ENCODE data around the gene DHX58. TPM values are rescaled to one million over a fixed set of nuclear protein-coding genes. Genes with fewer than 3 reads are reported as not detected.

DHX58 gene
- total and polyA plus RNA-seq, 2 donors (not counting 1 experiment from before 2014, with no cell fraction given): 39.7 to 57.6 TPM

DNA sequence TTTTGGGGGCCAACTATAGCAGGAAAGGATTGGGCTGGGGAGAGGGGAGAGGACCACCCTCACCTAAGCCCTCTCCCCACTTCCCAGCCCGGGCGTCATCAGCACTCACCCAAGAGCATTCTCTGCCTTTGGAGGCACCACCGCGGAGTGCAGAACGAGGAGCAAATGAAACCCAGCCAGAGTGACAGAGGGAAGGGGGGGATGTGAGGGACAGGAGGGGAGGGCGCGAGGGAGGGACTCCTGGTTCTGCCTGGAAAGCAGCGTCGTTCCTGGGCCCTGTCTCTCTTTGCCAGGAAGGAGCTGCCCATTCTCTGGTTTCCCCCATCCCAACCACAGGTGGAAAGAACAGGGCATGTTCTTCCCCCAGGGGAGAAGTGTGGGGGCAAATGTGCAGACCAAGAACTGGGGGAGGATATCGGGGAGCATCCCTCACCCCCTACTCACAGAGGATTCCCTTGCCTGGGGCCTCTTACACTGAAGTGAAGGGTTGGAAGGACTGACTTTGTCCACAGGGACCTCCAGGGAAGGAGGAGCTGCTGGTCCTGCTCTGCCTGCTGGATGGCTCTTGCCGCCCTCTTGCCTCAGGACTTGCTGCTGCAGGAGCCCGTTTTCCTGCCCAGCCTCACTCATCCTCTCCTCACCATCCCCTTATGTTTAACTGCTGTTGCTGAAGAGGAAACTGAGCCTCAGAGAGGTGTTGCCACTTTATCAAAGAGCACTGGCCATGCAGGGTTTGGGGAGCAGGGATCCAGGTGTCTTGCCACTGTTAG lies 58.6 kb downstream of the DHX58 start:
- DNase-seq: no peak
- Histone ChIP-seq H3K27me3 (replicated peaks in 1 of 4; ENCODE audit: control extremely low read depth in 1 of 4, control insufficient read depth in 3 of 4, insufficient read depth in 4 of 4, low read length in 3 of 4) (peaks cover 0 to 14% (median 3%) of the 10 kb centered on the region in 4 experiments), H3K27ac (ENCODE audit: low read length in 2 of 2) (no peak overlapping the region), H3K9ac (ENCODE audit: low read length) (no peak overlapping the region), H3K9me3 (ENCODE audit: control extremely low read depth in 1 of 3, control insufficient read depth in 2 of 3, insufficient read depth in 1 of 3, low read length in 2 of 3) (peaks cover 0 to 19% (median 0%) of the 10 kb centered on the region in 3 donors), H3K4me2 (replicated peaks; ENCODE audit: low read depth, low read length, poor library complexity, severe bottlenecking) (no peak overlapping the region), H3K79me2 (ENCODE audit: control insufficient read depth, insufficient read depth, low read length) (no peaks in the 10 kb centered on the region), H2AFZ (ENCODE audit: insufficient read depth, low read depth, low read length, poor library complexity, severe bottlenecking) (no peak overlapping the region), H3K36me3 (replicated peaks in 1 of 2; ENCODE audit: control extremely low read depth in 1 of 2, control insufficient read depth in 1 of 2, extremely low read depth in 1 of 2, insufficient read depth in 2 of 2, low read length in 1 of 2) (no peaks in the 10 kb centered on the region), H3K4me3 (ENCODE audit: control extremely low read depth in 1 of 5, extremely low read depth in 1 of 5, insufficient read depth in 1 of 5, low read depth in 2 of 5, low read length in 4 of 5) (no peak overlapping the region), H4K20me1 (ENCODE audit: control insufficient read depth, insufficient read depth, low read length, poor library complexity, severe bottlenecking) (no peaks in the 10 kb centered on the region), H3K4me1 (ENCODE audit: control insufficient read depth in 2 of 2, insufficient read depth in 2 of 2, low read length in 2 of 2) (peaks cover 7 to 12% of the 10 kb centered on the region in 2 donors)
- H3K9me3 Mint-ChIP-seq (ENCODE audit: insufficient read depth): no peaks in the 10 kb centered on the region
- POLR2A ChIA-PET: interaction anchor here (0.6 kb wide), 1 partner anchor 994 kb away, joined by 3 read pairs; no protein-coding TSS in a partner anchor
- WGBS (ENCODE audit: insufficient coverage): 80% methylated on average over 2 of the region's 12 CpGs
- peaks cover 40% of the 10 kb centered on the region for H3K27me3 Mint-ChIP-seq
- TF ChIP-seq EZH2 (IDR thresholded peaks at IDR 0.05; ENCODE audit: borderline replicate concordance, insufficient read depth, low read depth, low read length, poor library complexity, severe bottlenecking): no peak
- TF ChIP-seq, protein P1, sequence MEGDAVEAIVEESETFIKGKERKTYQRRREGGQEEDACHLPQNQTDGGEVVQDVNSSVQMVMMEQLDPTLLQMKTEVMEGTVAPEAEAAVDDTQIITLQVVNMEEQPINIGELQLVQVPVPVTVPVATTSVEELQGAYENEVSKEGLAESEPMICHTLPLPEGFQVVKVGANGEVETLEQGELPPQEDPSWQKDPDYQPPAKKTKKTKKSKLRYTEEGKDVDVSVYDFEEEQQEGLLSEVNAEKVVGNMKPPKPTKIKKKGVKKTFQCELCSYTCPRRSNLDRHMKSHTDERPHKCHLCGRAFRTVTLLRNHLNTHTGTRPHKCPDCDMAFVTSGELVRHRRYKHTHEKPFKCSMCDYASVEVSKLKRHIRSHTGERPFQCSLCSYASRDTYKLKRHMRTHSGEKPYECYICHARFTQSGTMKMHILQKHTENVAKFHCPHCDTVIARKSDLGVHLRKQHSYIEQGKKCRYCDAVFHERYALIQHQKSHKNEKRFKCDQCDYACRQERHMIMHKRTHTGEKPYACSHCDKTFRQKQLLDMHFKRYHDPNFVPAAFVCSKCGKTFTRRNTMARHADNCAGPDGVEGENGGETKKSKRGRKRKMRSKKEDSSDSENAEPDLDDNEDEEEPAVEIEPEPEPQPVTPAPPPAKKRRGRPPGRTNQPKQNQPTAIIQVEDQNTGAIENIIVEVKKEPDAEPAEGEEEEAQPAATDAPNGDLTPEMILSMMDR (IDR thresholded peaks at IDR 0.05): no peak
- no peak for ATAC-seq (ENCODE audit: low read depth)
- peaks cover 9% of the 10 kb centered on the region for H3K4me1 Mint-ChIP-seq
- CTCF ChIA-PET: interaction anchor here (0.8 kb wide), 1 partner anchor 14 kb away, joined by 3 read pairs; no protein-coding TSS in a partner anchor
- intact Hi-C loops (cut with micrococcal nuclease): no loop called here
- no peak overlapping the region for H3K27ac Mint-ChIP-seq
- no peak overlapping the region for H3K4me3 Mint-ChIP-seq

DNA sequence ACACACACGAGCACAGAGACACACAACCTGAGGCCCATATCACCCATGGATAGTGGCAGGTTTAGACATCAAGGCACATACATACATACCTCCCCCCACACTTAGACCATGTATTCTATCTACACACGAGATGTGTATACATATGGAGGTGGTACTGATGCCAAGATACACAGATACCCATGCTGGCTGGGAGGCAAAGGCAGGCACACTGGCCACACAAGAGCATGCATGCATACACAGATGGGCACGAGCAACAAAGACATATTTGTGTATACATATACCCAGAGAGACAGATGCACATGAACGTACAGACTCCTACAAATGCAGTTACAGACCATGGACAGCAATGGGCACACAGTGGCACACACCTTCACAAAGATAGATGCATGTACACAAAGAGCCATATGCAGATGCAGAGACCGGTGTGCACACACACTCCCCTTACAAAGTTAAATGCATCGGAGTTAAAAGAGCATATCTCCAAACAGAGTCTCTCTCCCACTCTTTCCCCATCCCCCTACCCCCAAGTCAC lies 60.1 kb downstream of the DHX58 start:
- intact Hi-C loops (cut with micrococcal nuclease): no loop called here

More for the DNA sequence above, 60.1 kb downstream of the DHX58 start:
- Histone ChIP-seq H3K4me3 (ENCODE audit: control extremely low read depth in 1 of 5, extremely low read depth in 1 of 5, insufficient read depth in 1 of 5, low read depth in 2 of 5, low read length in 4 of 5) (no peak overlapping the region), H3K4me2 (replicated peaks; ENCODE audit: low read depth, low read length, poor library complexity, severe bottlenecking) (no peak overlapping the region), H3K27me3 (replicated peaks in 1 of 4; ENCODE audit: control extremely low read depth in 1 of 4, control insufficient read depth in 3 of 4, insufficient read depth in 4 of 4, low read length in 3 of 4) (peaks cover 0 to 14% (median 3%) of the 10 kb centered on the region in 4 experiments), H3K9ac (ENCODE audit: low read length) (no peak overlapping the region), H3K36me3 (replicated peaks in 1 of 2; ENCODE audit: control extremely low read depth in 1 of 2, control insufficient read depth in 1 of 2, extremely low read depth in 1 of 2, insufficient read depth in 2 of 2, low read length in 1 of 2) (no peaks in the 10 kb centered on the region), H3K27ac (ENCODE audit: low read length in 2 of 2) (no peak overlapping the region), H2AFZ (ENCODE audit: insufficient read depth, low read depth, low read length, poor library complexity, severe bottlenecking) (no peak overlapping the region), H3K4me1 (ENCODE audit: control insufficient read depth in 2 of 2, insufficient read depth in 2 of 2, low read length in 2 of 2) (peaks cover 7 to 12% of the 10 kb centered on the region in 2 donors), H3K9me3 (ENCODE audit: control extremely low read depth in 1 of 3, control insufficient read depth in 2 of 3, insufficient read depth in 1 of 3, low read length in 2 of 3) (peaks cover 0 to 19% (median 0%) of the 10 kb centered on the region in 3 donors), H4K20me1 (ENCODE audit: control insufficient read depth, insufficient read depth, low read length, poor library complexity, severe bottlenecking) (no peaks in the 10 kb centered on the region), H3K79me2 (ENCODE audit: control insufficient read depth, insufficient read depth, low read length) (no peaks in the 10 kb centered on the region)
- CTCF ChIA-PET: no interaction called here
- WGBS (ENCODE audit: insufficient coverage): 77% methylated on average over 5 of the region's 6 CpGs
- TF ChIP-seq EZH2 (IDR thresholded peaks at IDR 0.05; ENCODE audit: borderline replicate concordance, insufficient read depth, low read depth, low read length, poor library complexity, severe bottlenecking): no peak
- TF ChIP-seq, protein P1 (IDR thresholded peaks at IDR 0.05): no peak
- ATAC-seq (ENCODE audit: low read depth): no peak
- Mint-ChIP-seq H3K9me3 (ENCODE audit: insufficient read depth) (no peaks in the 10 kb centered on the region), H3K27ac (no peak overlapping the region), H3K4me1 (peaks cover 9% of the 10 kb centered on the region), H3K27me3 (peaks cover 40% of the 10 kb centered on the region), H3K4me3 (no peak overlapping the region)
- no peak for DNase-seq
- POLR2A ChIA-PET: no interaction called here
